SK-N-SH (cell line): ENCODE results near the gene STK11IP. TPM values are rescaled to one million over a fixed set of nuclear protein-coding genes. Genes with fewer than 3 reads are reported as not detected.

ENCODE experiments used
- CTCF ChIA-PET: fragments of 300-600, 350-600 bp; formaldehyde crosslinking; extraction: SDS; loops from one replicate; lab custom pipeline; 2021; lab: Yijun Ruan, JAX
- POLR2A ChIA-PET: fragments of 350-600 bp; sonication (Branson Sonifier 250); formaldehyde crosslinking; extraction: SDS; loops from one replicate; lab custom pipeline; 2020; ENCODE audit warnings: antibody characterized with exemption, inconsistent platforms; lab: Yijun Ruan, JAX
- DNase-seq: peaks from one replicate; pipeline ENCODE4 v3.0.0; 2012
- H2AFZ ChIP-seq: fragments of 200-600 bp; sonication (generic); 2 replicates; pipeline ENCODE4 v1.8.1; 2016; ENCODE audit warnings: antibody characterized with exemption, mild to moderate bottlenecking, low read depth
- H3F3A ChIP-seq: fragments of 200-600 bp; sonication (generic); replicated peaks from 2 replicates; pipeline ENCODE3; 2016; ENCODE audit warnings: antibody characterized with exemption, mild to moderate bottlenecking; ENCODE audit not compliant: insufficient read depth
- H3K27ac ChIP-seq, 2 experiments: fragments of 200-500 bp in 1 of 2; fragments of 200-600 bp in 1 of 2; sonication (Bioruptor generic) in 1 of 2; sonication (generic), shearing (Covaris generic) in 1 of 2; 2 replicates each; pipeline versions ENCODE4 v1.5.1 to v1.6.1; 2014 to 2016; ENCODE audit warnings: low read depth in 2 of 2, inconsistent platforms in 1 of 2, low read length in 1 of 2, mild to moderate bottlenecking in 1 of 2, mixed read lengths in 1 of 2
- H3K27me3 ChIP-seq: fragments of 200-600 bp; sonication (generic), shearing (Covaris generic); 2 replicates; pipeline ENCODE4 v1.6.1; 2016; ENCODE audit warnings: mixed run types; ENCODE audit not compliant: insufficient read depth
- H3K36me3 ChIP-seq, 2 experiments: fragments of 200-500 bp in 1 of 2; fragments of 200-600 bp in 1 of 2; sonication (Bioruptor generic) in 1 of 2; sonication (generic) in 1 of 2; replicated peaks in 1 of 2; 2 replicates each; pipeline versions ENCODE3 to v1.5.1; 2014 to 2016; ENCODE audit warnings: low read length in 1 of 2, mild to moderate bottlenecking in 1 of 2; ENCODE audit not compliant: insufficient read depth in 2 of 2, control insufficient read depth in 1 of 2
- H3K4me1 ChIP-seq, 2 experiments: fragments of 200-500 bp in 1 of 2; fragments of 200-600 bp in 1 of 2; sonication (Bioruptor generic) in 1 of 2; sonication (generic), shearing (Covaris generic) in 1 of 2; 2 replicates each; pipeline versions ENCODE4 v1.5.1 to v1.6.1; 2014 to 2016; ENCODE audit warnings: low read depth in 1 of 2, low read length in 1 of 2, mixed run types in 1 of 2; ENCODE audit not compliant: insufficient read depth in 2 of 2, control insufficient read depth in 1 of 2
- H3K4me2 ChIP-seq: fragments of 200-600 bp; sonication (generic), shearing (Covaris generic); 2 replicates; pipeline ENCODE4 v1.6.1; 2017; ENCODE audit warnings: mixed run types
- H3K4me3 ChIP-seq, 2 experiments: fragments of 200-500 bp in 1 of 2; fragments of 200-600 bp in 1 of 2; sonication (Bioruptor generic) in 1 of 2; sonication (generic), shearing (Covaris generic) in 1 of 2; 2 replicates each; pipeline versions ENCODE4 v1.5.1 to v1.8.1; 2014 to 2016; ENCODE audit warnings: low read depth in 2 of 2, inconsistent platforms in 1 of 2, low read length in 1 of 2, mild to moderate bottlenecking in 1 of 2, mixed read lengths in 1 of 2, moderate library complexity in 1 of 2
- H3K79me2 ChIP-seq: fragments of 200-600 bp; sonication (generic); 2 replicates; pipeline ENCODE4 v1.8.1; 2017; ENCODE audit warnings: mild to moderate bottlenecking; ENCODE audit not compliant: insufficient read depth
- H3K9ac ChIP-seq: fragments of 200-600 bp; sonication (generic); 2 replicates; pipeline ENCODE4 v1.6.1; 2017; ENCODE audit warnings: mixed run types
- H3K9me2 ChIP-seq: fragments of 200-600 bp; sonication (generic); 2 replicates; pipeline ENCODE4 v1.6.1; 2017; ENCODE audit warnings: mixed run types
- H3K9me3 ChIP-seq: fragments of 200-600 bp; sonication (generic); 2 replicates; pipeline ENCODE4 v1.6.1; 2017; ENCODE audit warnings: mixed run types, mild to moderate bottlenecking, moderate library complexity
- H4K20me1 ChIP-seq: fragments of 200-600 bp; sonication (generic); 2 replicates; pipeline ENCODE4 v1.6.1; 2017; ENCODE audit warnings: mild to moderate bottlenecking, mixed run types; ENCODE audit not compliant: insufficient read depth
- CHD2 ChIP-seq: fragments of 150-350 bp; IDR thresholded peaks from 2 replicates; pipeline ENCODE4 v1.6.1; 2018; ENCODE audit warnings: low read length; ENCODE audit not compliant: partially characterized antibody
- ELF1 ChIP-seq: IDR thresholded peaks from 2 replicates; pipeline ENCODE4 v1.4.0; 2012
- EZH2phosphoT487 ChIP-seq: fragments of 200-600 bp; sonication (generic); IDR thresholded peaks from 2 replicates; pipeline ENCODE4 v1.6.1; 2017; ENCODE audit warnings: low read depth, mixed run types, mild to moderate bottlenecking, antibody characterized with exemption, moderate library complexity, borderline replicate concordance
- FOSL2 ChIP-seq: IDR thresholded peaks from 2 replicates; pipeline ENCODE4 v1.4.0; 2012; ENCODE audit warnings: low read depth, mild to moderate bottlenecking, moderate library complexity, borderline replicate concordance
- GATA2 ChIP-seq: sonication (generic); formaldehyde crosslinking; IDR thresholded peaks from 2 replicates; pipeline ENCODE4 v1.5.0; 2020; ENCODE audit warnings: mild to moderate bottlenecking, missing genetic modification reagents
- MAX ChIP-seq: IDR thresholded peaks from 2 replicates; pipeline ENCODE4 v1.4.0; 2012; ENCODE audit warnings: low read depth
- NRF1 ChIP-seq: IDR thresholded peaks from 2 replicates; pipeline ENCODE4 v1.6.1; 2012; ENCODE audit warnings: low read depth, mild to moderate bottlenecking, low read length
- PBX3 ChIP-seq: IDR thresholded peaks from 2 replicates; pipeline ENCODE4; 2012
- POLR2AphosphoS5 ChIP-seq: IDR thresholded peaks from 2 replicates; pipeline ENCODE4 v1.6.1; 2012; ENCODE audit warnings: low read depth, low read length
- RCOR1 ChIP-seq: fragments of 150-350 bp; IDR thresholded peaks from 2 replicates; pipeline ENCODE4 v1.6.1; 2017; ENCODE audit warnings: antibody characterized with exemption, low read length
- SIN3A ChIP-seq: IDR thresholded peaks from 2 replicates; pipeline ENCODE4 v1.6.1; 2012; ENCODE audit warnings: low read depth, mild to moderate bottlenecking, low read length, moderate library complexity, borderline replicate concordance
- TAF1 ChIP-seq: IDR thresholded peaks from 2 replicates; pipeline ENCODE4 v1.6.1; 2012; ENCODE audit warnings: low read depth, mild to moderate bottlenecking, low read length, moderate library complexity, borderline replicate concordance
- TCF12 ChIP-seq: IDR thresholded peaks from 2 replicates; pipeline ENCODE4 v1.4.0; 2012
- TEAD4 ChIP-seq: IDR thresholded peaks from 2 replicates; pipeline ENCODE4 v1.4.0; 2012; ENCODE audit warnings: mild to moderate bottlenecking, borderline replicate concordance; ENCODE audit not compliant: insufficient read depth
- WGBS: methylation state at CpG from one replicate; pipeline ENCODE4 v1.1.6; 2017; ENCODE audit warnings: low lambda C conversion rate; 5-methylcytosine and 5-hydroxymethylcytosine counted together
- polyA plus RNA-seq, 3 experiments: library from polyadenylated mRNA; depleted of rRNA; stranded (reverse); fragments of >200 nt; gene quantifications; 2 replicates each; pipeline ENCODE4 v1.2.3, GENCODE V29; 2012
- TF ChIP-seq, protein P1 (sequence below): fragments of 150-350 bp; IDR thresholded peaks from 2 replicates; pipeline ENCODE4 v1.6.1; 2016; ENCODE audit warnings: mild to moderate bottlenecking, low read depth, low read length
- TF ChIP-seq, protein P2 (sequence below): IDR thresholded peaks from 2 replicates; pipeline ENCODE4 v1.4.0; 2012; ENCODE audit warnings: low read depth, borderline replicate concordance

STK11IP gene
- polyA plus RNA-seq, 1 of the 3 experiments (the other 2 are of a cell fraction), result 22.9 TPM

DNA sequence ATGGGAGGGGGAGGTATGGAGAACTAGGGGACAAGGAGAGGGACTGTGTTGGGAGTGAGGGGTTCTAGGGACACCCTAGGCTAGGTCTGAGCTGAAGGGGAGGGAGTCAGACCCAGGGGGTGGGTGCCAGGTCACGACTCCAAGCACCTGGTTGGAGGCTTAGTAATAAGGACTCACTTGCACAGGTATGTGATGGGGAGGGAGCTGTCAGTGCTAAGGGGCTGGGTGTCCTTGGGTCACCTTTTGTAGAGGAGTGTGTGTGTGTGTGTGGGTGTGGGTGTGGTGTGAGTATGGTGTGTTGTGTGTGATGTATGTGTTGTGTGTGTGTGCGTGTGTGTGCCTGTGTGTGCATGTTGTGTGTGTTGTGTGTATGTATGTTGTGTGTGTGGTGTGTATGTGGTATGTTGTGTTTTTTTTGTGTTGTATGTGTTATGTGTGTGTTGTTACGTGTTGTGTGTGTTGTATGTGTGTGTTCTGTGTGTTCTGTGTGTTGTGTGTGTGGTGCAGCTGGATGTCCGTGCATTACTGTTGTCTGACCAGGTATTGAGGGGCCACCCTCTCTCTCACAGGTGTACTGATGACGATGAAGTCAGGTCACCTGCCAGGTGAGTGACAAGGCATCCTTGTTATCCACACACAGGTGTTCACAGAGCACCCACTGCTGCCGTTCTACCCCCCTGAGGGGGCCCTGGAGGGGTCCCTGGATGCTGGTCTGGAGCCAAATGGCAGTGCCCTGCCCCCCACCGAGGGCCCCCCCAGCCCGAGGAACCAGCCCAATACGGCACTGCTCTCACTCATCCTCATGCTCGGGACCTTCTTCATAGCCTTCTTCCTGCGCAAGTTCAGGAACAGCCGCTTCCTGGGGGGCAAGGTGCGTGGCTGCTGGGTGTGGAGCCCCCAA is 39.5 kb downstream of the STK11IP start:
- no peak for DNase-seq
- TF ChIP-seq, protein P1, sequence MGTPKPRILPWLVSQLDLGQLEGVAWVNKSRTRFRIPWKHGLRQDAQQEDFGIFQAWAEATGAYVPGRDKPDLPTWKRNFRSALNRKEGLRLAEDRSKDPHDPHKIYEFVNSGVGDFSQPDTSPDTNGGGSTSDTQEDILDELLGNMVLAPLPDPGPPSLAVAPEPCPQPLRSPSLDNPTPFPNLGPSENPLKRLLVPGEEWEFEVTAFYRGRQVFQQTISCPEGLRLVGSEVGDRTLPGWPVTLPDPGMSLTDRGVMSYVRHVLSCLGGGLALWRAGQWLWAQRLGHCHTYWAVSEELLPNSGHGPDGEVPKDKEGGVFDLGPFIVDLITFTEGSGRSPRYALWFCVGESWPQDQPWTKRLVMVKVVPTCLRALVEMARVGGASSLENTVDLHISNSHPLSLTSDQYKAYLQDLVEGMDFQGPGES, result no peak
- TF ChIP-seq MAX (no peak), TEAD4 (no peak), EZH2phosphoT487 (no peak), PBX3 (no peak), RCOR1 (no peak), GATA2 (CRISPR knock-in tag) (no peak), NRF1 (no peak)
- Histone ChIP-seq H3K79me2 (no peaks in the 10 kb centered on the region), H3K27ac (no peak overlapping the region), H3K27me3 (no peaks in the 10 kb centered on the region), H3K9me2 (no peaks in the 10 kb centered on the region), H4K20me1 (no peaks in the 10 kb centered on the region), H3K4me3 (no peak overlapping the region), H3K4me1 (peaks cover 0 to 3% of the 10 kb centered on the region in 2 experiments; a peak in 1 of 4 replicates), H3K9me3 (no peaks in the 10 kb centered on the region), H3K36me3 (peaks cover 0 to 5% of the 10 kb centered on the region in 2 experiments), H3K9ac (no peak overlapping the region), H3F3A (peaks cover 4% of the 10 kb centered on the region), H3K4me2 (no peak overlapping the region), H2AFZ (no peak overlapping the region)
- CTCF ChIA-PET, result interaction anchor here (1.0 to 2.1 kb wide), 4 partner anchors 11 to 96 kb away, joined by 4 to 7 read pairs (median 6); no protein-coding TSS in a partner anchor
- 62% methylated on average over 6 of the region's 13 CpGs for WGBS
- POLR2A ChIA-PET, result interaction anchor here (1.3 kb wide), 1 partner anchor 11 kb away, joined by 4 read pairs; no protein-coding TSS in a partner anchor

GRCh38 chr2:219637842-219638185 is 40.2 kb downstream of the STK11IP start:
- CTCF ChIA-PET, result interaction anchor here (1.0 to 2.1 kb wide), 4 partner anchors 11 to 234 kb away, joined by 3 to 7 read pairs (median 5); no protein-coding TSS in a partner anchor
- no peaks in the 10 kb centered on the region for H3K9me3 ChIP-seq
- no peaks in the 10 kb centered on the region for H3K79me2 ChIP-seq
- H3K4me2 ChIP-seq, result no peak overlapping the region
- peaks cover 0 to 3% of the 10 kb centered on the region in 2 experiments for H3K36me3 ChIP-seq
- no peaks in the 10 kb centered on the region for H3K27me3 ChIP-seq
- TF ChIP-seq FOSL2 (no peak), CHD2 (no peak), TAF1 (no peak), SIN3A (no peak), ELF1 (no peak), TCF12 (no peak), POLR2AphosphoS5 (no peak), NRF1 (no peak)
- TF ChIP-seq, protein P2, sequence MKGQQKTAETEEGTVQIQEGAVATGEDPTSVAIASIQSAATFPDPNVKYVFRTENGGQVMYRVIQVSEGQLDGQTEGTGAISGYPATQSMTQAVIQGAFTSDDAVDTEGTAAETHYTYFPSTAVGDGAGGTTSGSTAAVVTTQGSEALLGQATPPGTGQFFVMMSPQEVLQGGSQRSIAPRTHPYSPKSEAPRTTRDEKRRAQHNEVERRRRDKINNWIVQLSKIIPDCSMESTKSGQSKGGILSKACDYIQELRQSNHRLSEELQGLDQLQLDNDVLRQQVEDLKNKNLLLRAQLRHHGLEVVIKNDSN, result no peak
- DNase-seq, result no peak
- H3K4me3 ChIP-seq, result no peak overlapping the region
- peaks cover 4% of the 10 kb centered on the region for H3F3A ChIP-seq
- no peaks in the 10 kb centered on the region for H4K20me1 ChIP-seq
- WGBS, result 79% methylated on average over 5 of the region's 9 CpGs
- H3K4me1 ChIP-seq, result peaks cover 0 to 8% of the 10 kb centered on the region in 2 experiments; a peak in 1 of 4 replicates
- H3K9me2 ChIP-seq, result no peaks in the 10 kb centered on the region
- POLR2A ChIA-PET, result interaction anchor here (1.3 kb wide), 1 partner anchor 11 kb away, joined by 4 read pairs; no protein-coding TSS in a partner anchor
- H3K9ac ChIP-seq, result no peak overlapping the region
- no peak overlapping the region for H3K27ac ChIP-seq
- no peak overlapping the region for H2AFZ ChIP-seq
